Endothelial cell of umbilical vein (primary cell): ENCODE data around the gene DMD. TPM values are rescaled to one million over a fixed set of nuclear protein-coding genes. Genes with fewer than 3 reads are reported as not detected.

Source experiments
- BruUV-seq: library from RNA; stranded (reverse); fragments of 400-500 nt; replicated peaks from 2 replicates; lab custom pipeline; 2021; lab: Mats Ljungman, UMichigan
- CTCF ChIA-PET: fragments of 300-600, 350-600 bp; sonication (Branson Sonifier 250); formaldehyde crosslinking; loops from one replicate; lab custom pipeline; 2021; ENCODE audit warnings: antibody characterized with exemption, inconsistent platforms; lab: Charles Lee
- POLR2A ChIA-PET: fragments of 300-600, 350-600 bp; sonication (Branson Sonifier 250); formaldehyde crosslinking; loops from one replicate; lab custom pipeline; 2021; ENCODE audit warnings: antibody characterized with exemption, inconsistent platforms; lab: Charles Lee
- DNase-seq: peaks from one replicate; pipeline ENCODE4 v3.0.0-alpha.2; 2011; ENCODE audit warnings: low read depth, low spot score
- FAIRE-seq: peaks from 2 replicates; lab custom pipeline; 2011; peaks lifted over from hg19 to GRCh38; lab: Jason Lieb, UNC
- H2AFZ ChIP-seq: 2 replicates; pipeline ENCODE4 v1.6.0; 2012; ENCODE audit warnings: low read depth, low read length, control low read depth, inconsistent platforms
- H3K27ac ChIP-seq: 2 replicates; pipeline ENCODE4 v1.5.1; 2011; ENCODE audit warnings: low read depth, mild to moderate bottlenecking, control low read depth, low read length, moderate library complexity; ENCODE audit not compliant: insufficient read depth
- H3K27me3 ChIP-seq, 2 experiments: 2 replicates each; pipeline versions ENCODE4 v1.6.0 to v1.6.1; 2011; ENCODE audit warnings: low read length in 2 of 2, mixed read lengths in 1 of 2; ENCODE audit not compliant: control insufficient read depth in 2 of 2, insufficient read depth in 2 of 2
- H3K36me3 ChIP-seq, 2 experiments: 2 replicates in 1 of 2; 3 replicates in 1 of 2; pipeline ENCODE4 v1.5.1; 2011; ENCODE audit warnings: low read length in 2 of 2, mild to moderate bottlenecking in 1 of 2, moderate library complexity in 1 of 2; ENCODE audit not compliant: control insufficient read depth in 2 of 2, insufficient read depth in 2 of 2; ENCODE audit errors: extremely low read depth in 1 of 2
- H3K4me1 ChIP-seq: 3 replicates; pipeline ENCODE4 v1.5.1; 2011; ENCODE audit warnings: mild to moderate bottlenecking, low read length; ENCODE audit not compliant: control insufficient read depth, insufficient read depth; ENCODE audit errors: extremely low read depth
- H3K4me2 ChIP-seq: 2 replicates; pipeline ENCODE4 v1.6.1; 2011; ENCODE audit warnings: low read length, control low read depth, mixed read lengths; ENCODE audit not compliant: insufficient read depth
- H3K4me3 ChIP-seq, 3 experiments: fragments of 200-600 bp in 1 of 3; sonication (generic), shearing (Covaris generic) in 1 of 3; replicated peaks in 1 of 3; 2 replicates each; pipeline ENCODE4 v1.5.1; 2011 to 2016; ENCODE audit warnings: control low read depth in 3 of 3, low read length in 3 of 3, mild to moderate bottlenecking in 2 of 3, inconsistent platforms in 1 of 3, low read depth in 1 of 3, moderate library complexity in 1 of 3; ENCODE audit not compliant: insufficient read depth in 1 of 3
- H3K79me2 ChIP-seq: 2 replicates; pipeline ENCODE4 v1.6.0; 2012; ENCODE audit warnings: low read length, inconsistent platforms; ENCODE audit not compliant: control insufficient read depth, insufficient read depth
- H3K9ac ChIP-seq: replicated peaks from 2 replicates; pipeline ENCODE3; 2011; ENCODE audit warnings: low read length, control low read depth; ENCODE audit not compliant: insufficient read depth; ENCODE audit errors: extremely low read depth
- H3K9me1 ChIP-seq: replicated peaks from 3 replicates; pipeline ENCODE4 v1.6.0; 2011; ENCODE audit warnings: mild to moderate bottlenecking, low read length; ENCODE audit not compliant: control insufficient read depth, insufficient read depth; ENCODE audit errors: extremely low read depth
- H3K9me3 ChIP-seq: replicated peaks from 2 replicates; pipeline ENCODE4 v1.5.1; 2012; ENCODE audit warnings: low read length, inconsistent platforms; ENCODE audit not compliant: control insufficient read depth, insufficient read depth
- H4K20me1 ChIP-seq: replicated peaks from 2 replicates; pipeline ENCODE3; 2011; ENCODE audit warnings: mild to moderate bottlenecking, low read length; ENCODE audit not compliant: control insufficient read depth, insufficient read depth; ENCODE audit errors: extremely low read depth
- EZH2 ChIP-seq: IDR thresholded peaks from 2 replicates; pipeline ENCODE4 v1.6.1; 2012; ENCODE audit warnings: borderline replicate concordance, low read depth, mild to moderate bottlenecking, moderate library complexity, low read length, inconsistent platforms; ENCODE audit not compliant: severe bottlenecking
- FOS ChIP-seq: IDR thresholded peaks from 2 replicates; pipeline ENCODE4 v1.6.1; 2011; ENCODE audit warnings: mild to moderate bottlenecking, low read length, moderate library complexity, borderline replicate concordance; ENCODE audit not compliant: insufficient read depth
- GATA2 ChIP-seq: IDR thresholded peaks from 2 replicates; pipeline ENCODE4 v1.7.0; 2011; ENCODE audit warnings: low read depth, mild to moderate bottlenecking, moderate library complexity, mixed read lengths, low read length; ENCODE audit not compliant: insufficient read length, insufficient read depth
- JUN ChIP-seq: IDR thresholded peaks from 2 replicates; pipeline ENCODE4 v1.6.1; 2011; ENCODE audit warnings: borderline replicate concordance, low read depth; ENCODE audit not compliant: insufficient read length, insufficient read depth
- MYC ChIP-seq: IDR thresholded peaks from one replicate; pipeline ENCODE4 v1.6.1; 2011; ENCODE audit warnings: mild to moderate bottlenecking, low read depth, low read length
- POLR2A ChIP-seq: IDR thresholded peaks from 2 replicates; pipeline ENCODE4 v1.6.1; 2012; ENCODE audit warnings: low read depth, mild to moderate bottlenecking, control low read depth, low read length
- POLR2AphosphoS5 ChIP-seq: IDR thresholded peaks from 2 replicates; pipeline ENCODE4 v1.6.1; 2012; ENCODE audit warnings: low read depth, mild to moderate bottlenecking, control low read depth, low read length, moderate library complexity; ENCODE audit not compliant: insufficient read depth
- dilution Hi-C: fragments of 300-500 bp; cut with MboI; formaldehyde crosslinking; loops from one replicate; pipeline ENCODE4 v1.15.0; 2019; ENCODE audit warnings: low sequenced_read_pairs; ENCODE audit not compliant: extremely low pct_ligation_motif_present
- intact Hi-C: fragments of 100-400 bp; cut with micrococcal nuclease; formaldehyde crosslinking; loops from one replicate; pipeline ENCODE4 v1.10.0; 2022
- polyA plus RNA-seq, 4 experiments: library from polyadenylated mRNA; depleted of rRNA in 3 of 4; stranded (reverse) in 3 of 4; unstranded in 1 of 4; fragments of >200 nt; gene quantifications; 2 replicates each; pipeline versions ENCODE4 v1.2.1 to v1.2.3, GENCODE V29; 2011 to 2012; ENCODE audit warnings: missing spikeins in 1 of 4
- total RNA-seq: library from RNA; stranded (reverse); gene quantifications from 2 replicates; pipeline ENCODE4 v1.2.3, GENCODE V29; 2021
- TF ChIP-seq, protein P1 (sequence below): IDR thresholded peaks from 2 replicates; pipeline ENCODE4 v1.6.1; 2011; ENCODE audit not compliant: insufficient read depth, insufficient read length
- TF ChIP-seq, protein P2 (sequence below), 2 donors: IDR thresholded peaks; 1 replicate in 1 of 2; 2 replicates in 1 of 2; pipeline ENCODE4 v1.5.1; 2011; ENCODE audit warnings: low read length in 2 of 2, mild to moderate bottlenecking in 2 of 2, moderate library complexity in 2 of 2, control low read depth in 1 of 2, inconsistent platforms in 1 of 2, low read depth in 1 of 2; ENCODE audit not compliant: insufficient read depth in 1 of 2; ENCODE audit errors: extremely low read depth in 1 of 2

DMD gene
- total and polyA plus RNA-seq, 2 donors (not counting 3 experiments of a cell fraction or from before 2014, with no cell fraction given) = 7.3 to 9.0 TPM

DNA sequence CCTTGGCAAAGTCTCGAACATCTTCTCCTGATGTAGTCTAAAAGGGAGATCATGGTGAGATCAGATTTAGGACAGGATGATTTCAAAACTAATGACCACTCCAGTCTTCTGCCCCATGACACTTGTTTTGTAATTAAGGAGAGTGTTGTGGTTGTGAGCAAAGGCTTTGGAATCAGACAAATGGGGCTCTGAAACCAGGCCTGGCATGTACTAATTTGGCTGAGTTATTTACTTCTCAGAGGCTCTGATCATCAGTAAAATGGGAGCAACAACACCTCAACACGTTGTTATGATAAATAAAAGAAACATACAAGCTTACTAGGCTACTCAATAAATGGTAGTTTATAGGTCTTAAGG, 2032.6 kb downstream of the DMD start:
- intact Hi-C loops (no loop called here), dilution Hi-C loops (no loop called here)
- ChIA-PET CTCF (no interaction called here), POLR2A (no interaction called here)
- H3K27ac ChIP-seq = no peak overlapping the region
- DNase-seq = no peak
- H3K9me1 ChIP-seq = no peaks in the 10 kb centered on the region
- H3K79me2 ChIP-seq = no peaks in the 10 kb centered on the region
- no peak overlapping the region for H3K4me3 ChIP-seq
- FAIRE-seq = no peak
- H3K4me2 ChIP-seq = no peak overlapping the region
- H3K9ac ChIP-seq = no peak overlapping the region
- H3K4me1 ChIP-seq = no peaks in the 10 kb centered on the region
- H4K20me1 ChIP-seq = no peaks in the 10 kb centered on the region
- no peak overlapping the region for H2AFZ ChIP-seq
- TF ChIP-seq JUN (no peak), MYC (no peak), POLR2A (no peak), GATA2 (no peak), POLR2AphosphoS5 (no peak), FOS (no peak), EZH2 (no peak)
- TF ChIP-seq, protein P1, sequence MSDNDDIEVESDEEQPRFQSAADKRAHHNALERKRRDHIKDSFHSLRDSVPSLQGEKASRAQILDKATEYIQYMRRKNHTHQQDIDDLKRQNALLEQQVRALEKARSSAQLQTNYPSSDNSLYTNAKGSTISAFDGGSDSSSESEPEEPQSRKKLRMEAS = no peak
- TF ChIP-seq, protein P2, sequence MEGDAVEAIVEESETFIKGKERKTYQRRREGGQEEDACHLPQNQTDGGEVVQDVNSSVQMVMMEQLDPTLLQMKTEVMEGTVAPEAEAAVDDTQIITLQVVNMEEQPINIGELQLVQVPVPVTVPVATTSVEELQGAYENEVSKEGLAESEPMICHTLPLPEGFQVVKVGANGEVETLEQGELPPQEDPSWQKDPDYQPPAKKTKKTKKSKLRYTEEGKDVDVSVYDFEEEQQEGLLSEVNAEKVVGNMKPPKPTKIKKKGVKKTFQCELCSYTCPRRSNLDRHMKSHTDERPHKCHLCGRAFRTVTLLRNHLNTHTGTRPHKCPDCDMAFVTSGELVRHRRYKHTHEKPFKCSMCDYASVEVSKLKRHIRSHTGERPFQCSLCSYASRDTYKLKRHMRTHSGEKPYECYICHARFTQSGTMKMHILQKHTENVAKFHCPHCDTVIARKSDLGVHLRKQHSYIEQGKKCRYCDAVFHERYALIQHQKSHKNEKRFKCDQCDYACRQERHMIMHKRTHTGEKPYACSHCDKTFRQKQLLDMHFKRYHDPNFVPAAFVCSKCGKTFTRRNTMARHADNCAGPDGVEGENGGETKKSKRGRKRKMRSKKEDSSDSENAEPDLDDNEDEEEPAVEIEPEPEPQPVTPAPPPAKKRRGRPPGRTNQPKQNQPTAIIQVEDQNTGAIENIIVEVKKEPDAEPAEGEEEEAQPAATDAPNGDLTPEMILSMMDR (IDR thresholded peaks at IDR 0.05; ENCODE audit: extremely low read depth in 1 of 2, insufficient read depth in 1 of 2, low read depth in 1 of 2, low read length in 2 of 2) = no peak
- H3K27me3 ChIP-seq = no peaks in the 10 kb centered on the region
- no peaks in the 10 kb centered on the region for H3K36me3 ChIP-seq
- no peaks in the 10 kb centered on the region for H3K9me3 ChIP-seq
- BruUV-seq = no TSS peak
